GM18873 (cell line): ENCODE results near the gene GTSF1L.

Source experiments
- ATAC-seq: cut with Tn5 transposase; IDR thresholded peaks from one replicate; pipeline ENCODE4 v1.9.1; 2021; ENCODE audit warnings: mild to moderate bottlenecking, moderate library complexity, moderate number of reproducible peaks; ENCODE audit not compliant: unreplicated experiment, low FRiP score

Gene GTSF1L

GRCh38 chr20:43676368-43676767 is 50.4 kb downstream of the GTSF1L start:
- no peak for ATAC-seq
